MM.1S (cell line): ENCODE data around the gene TLR6.

Source experiments
- DNase-seq: peaks from one replicate; pipeline ENCODE4 v3.0.0-alpha.2; 2015
- H2AFZ ChIP-seq: fragments of 300-600 bp; sonication (generic); 2 replicates; pipeline ENCODE4 v1.6.0; 2016; ENCODE audit warnings: antibody characterized with exemption, low read length
- H3F3A ChIP-seq: fragments of 300-600 bp; sonication (generic); 2 replicates; pipeline ENCODE4 v1.6.1; 2016; ENCODE audit warnings: mild to moderate bottlenecking, antibody characterized with exemption, low read length, moderate library complexity, mixed read lengths; ENCODE audit not compliant: insufficient read depth
- H3K27ac ChIP-seq: fragments of 300-600 bp; sonication (generic); 2 replicates; pipeline ENCODE4 v1.5.1; 2016; ENCODE audit warnings: mild to moderate bottlenecking, low read length
- H3K27me3 ChIP-seq: fragments of 300-600 bp; sonication (generic); replicated peaks from 2 replicates; pipeline ENCODE4 v1.6.0; 2016; ENCODE audit warnings: low read length; ENCODE audit not compliant: insufficient read depth
- H3K36me3 ChIP-seq: fragments of 300-600 bp; sonication (generic); replicated peaks from 2 replicates; pipeline ENCODE4 v1.6.1; 2016; ENCODE audit warnings: mild to moderate bottlenecking, low read length, mixed read lengths; ENCODE audit not compliant: insufficient read depth
- H3K4me1 ChIP-seq: fragments of 300-600 bp; sonication (generic); 2 replicates; pipeline ENCODE4 v1.6.1; 2016; ENCODE audit warnings: low read length, mixed read lengths
- H3K4me2 ChIP-seq: fragments of 300-600 bp; sonication (generic); 2 replicates; pipeline ENCODE4 v1.6.0; 2016; ENCODE audit warnings: low read depth, low read length
- H3K4me3 ChIP-seq: fragments of 300-600 bp; sonication (generic); 2 replicates; pipeline ENCODE4 v1.5.1; 2016; ENCODE audit warnings: low read length, mixed read lengths
- H3K79me2 ChIP-seq: fragments of 300-600 bp; sonication (generic); 2 replicates; pipeline ENCODE4 v1.6.1; 2016; ENCODE audit warnings: mixed run types, low read length, mixed read lengths
- H3K9ac ChIP-seq: fragments of 300-600 bp; sonication (generic); 2 replicates; pipeline ENCODE4 v1.6.1; 2016; ENCODE audit warnings: low read length, mixed read lengths
- H3K9me2 ChIP-seq: fragments of 300-600 bp; sonication (generic); replicated peaks from 2 replicates; pipeline ENCODE4 v1.6.1; 2016; ENCODE audit warnings: mild to moderate bottlenecking, low read length, mixed read lengths; ENCODE audit not compliant: insufficient read depth
- H3K9me3 ChIP-seq: fragments of 300-600 bp; sonication (generic); replicated peaks from 2 replicates; pipeline ENCODE4 v1.6.1; 2016; ENCODE audit warnings: mild to moderate bottlenecking, low read length, mixed read lengths; ENCODE audit not compliant: insufficient read depth
- H4K20me1 ChIP-seq: fragments of 300-600 bp; sonication (generic); 2 replicates; pipeline ENCODE4 v1.6.1; 2016; ENCODE audit warnings: mild to moderate bottlenecking, low read length, moderate library complexity, mixed read lengths; ENCODE audit not compliant: insufficient read depth
- CTCF ChIP-seq: fragments of 300-600 bp; sonication (generic); IDR thresholded peaks from 2 replicates; pipeline ENCODE4 v1.5.1; 2016; ENCODE audit warnings: antibody characterized with exemption, low read length, mixed read lengths
- EZH2 ChIP-seq: fragments of 300-600 bp; sonication (generic); optimal IDR thresholded peaks from 2 replicates; pipeline ENCODE3; 2017; ENCODE audit warnings: low read depth, mild to moderate bottlenecking, antibody characterized with exemption, low read length, mixed read lengths
- EZH2phosphoT487 ChIP-seq: fragments of 300-600 bp; sonication (generic); IDR thresholded peaks from 2 replicates; pipeline ENCODE4 v1.6.1; 2018; ENCODE audit warnings: antibody characterized with exemption, low read length

The TLR6 gene

DNA sequence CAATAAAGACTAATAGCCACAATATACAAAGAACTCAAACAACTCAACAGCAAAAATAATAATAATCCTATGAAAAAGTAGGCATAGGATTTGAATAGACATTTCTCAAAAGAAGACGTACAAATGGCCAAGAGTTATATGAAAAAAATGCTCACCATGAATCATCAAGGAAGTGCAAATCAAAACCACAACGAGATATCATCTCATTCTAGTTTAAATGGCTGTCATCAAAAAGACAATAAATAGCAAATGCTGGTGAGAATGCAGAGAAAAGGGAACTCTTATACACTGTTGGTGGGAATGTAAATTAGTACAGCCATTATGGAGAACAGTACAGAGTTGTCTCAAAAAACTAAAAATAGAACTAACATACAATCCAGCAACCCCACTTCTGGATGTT is 18.8 kb downstream of the TLR6 start:
- Histone ChIP-seq H3K4me3 (no peak overlapping the region), H3K9me3 (no peaks in the 10 kb centered on the region), H2AFZ (no peak overlapping the region), H3K4me2 (no peak overlapping the region), H3K27me3 (no peaks in the 10 kb centered on the region), H3K9ac (no peak overlapping the region), H3K27ac (no peak overlapping the region), H3K9me2 (no peaks in the 10 kb centered on the region), H3F3A (no peaks in the 10 kb centered on the region), H4K20me1 (no peaks in the 10 kb centered on the region), H3K79me2 (peaks cover 7% of the 10 kb centered on the region), H3K36me3 (no peaks in the 10 kb centered on the region), H3K4me1 (no peaks in the 10 kb centered on the region)
- no peak for DNase-seq
- TF ChIP-seq EZH2phosphoT487 (no peak), CTCF (no peak), EZH2 (no peak)

GRCh38 chr4:38837334-38837733 is 19.3 kb downstream of the TLR6 start:
- H3K9me2 ChIP-seq = no peaks in the 10 kb centered on the region
- no peaks in the 10 kb centered on the region for H3K27me3 ChIP-seq
- DNase-seq = no peak
- H3K9ac ChIP-seq = no peak overlapping the region
- no peak for TF ChIP-seq EZH2phosphoT487
- TF ChIP-seq EZH2 = no peak
- TF ChIP-seq CTCF = no peak
- no peak overlapping the region for H3K27ac ChIP-seq
- H4K20me1 ChIP-seq = no peaks in the 10 kb centered on the region
- no peaks in the 10 kb centered on the region for H3K4me1 ChIP-seq
- H3K79me2 ChIP-seq = peaks cover 12% of the 10 kb centered on the region
- no peak overlapping the region for H2AFZ ChIP-seq
- H3K4me2 ChIP-seq = no peak overlapping the region
- no peaks in the 10 kb centered on the region for H3F3A ChIP-seq
- H3K4me3 ChIP-seq = no peak overlapping the region
- H3K36me3 ChIP-seq = no peaks in the 10 kb centered on the region
- H3K9me3 ChIP-seq = no peaks in the 10 kb centered on the region

DNA sequence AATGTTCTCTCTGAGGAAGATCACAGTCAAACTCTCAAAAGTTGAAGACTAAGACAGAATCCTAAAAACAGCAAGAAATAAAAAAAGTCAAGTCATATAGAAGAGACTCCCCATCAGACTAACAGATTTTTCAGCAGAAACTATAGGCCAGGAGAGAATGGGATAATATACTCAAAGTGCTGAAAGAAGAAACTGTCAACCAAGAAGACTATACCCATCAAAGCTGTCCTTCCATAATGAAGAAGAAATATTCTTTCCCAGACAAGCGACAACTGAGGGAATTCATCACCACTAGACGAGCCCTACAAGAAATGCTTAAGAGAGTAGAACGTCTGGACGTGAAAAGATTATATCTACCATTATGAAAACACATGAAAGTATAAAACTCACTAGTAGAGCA is 22.0 kb downstream of the TLR6 start:
- Histone ChIP-seq H4K20me1 (no peaks in the 10 kb centered on the region), H2AFZ (no peak overlapping the region), H3K4me2 (no peak overlapping the region), H3K27ac (no peak overlapping the region), H3F3A (no peaks in the 10 kb centered on the region), H3K9ac (no peak overlapping the region), H3K4me3 (no peak overlapping the region), H3K27me3 (no peaks in the 10 kb centered on the region), H3K36me3 (no peaks in the 10 kb centered on the region), H3K9me3 (no peaks in the 10 kb centered on the region), H3K79me2 (peaks cover 14% of the 10 kb centered on the region), H3K4me1 (no peaks in the 10 kb centered on the region), H3K9me2 (no peaks in the 10 kb centered on the region)
- no peak for DNase-seq
- TF ChIP-seq CTCF (no peak), EZH2phosphoT487 (no peak), EZH2 (no peak)
